ENCODE results near the gene BRINP1.

The BRINP1 gene, protein sequence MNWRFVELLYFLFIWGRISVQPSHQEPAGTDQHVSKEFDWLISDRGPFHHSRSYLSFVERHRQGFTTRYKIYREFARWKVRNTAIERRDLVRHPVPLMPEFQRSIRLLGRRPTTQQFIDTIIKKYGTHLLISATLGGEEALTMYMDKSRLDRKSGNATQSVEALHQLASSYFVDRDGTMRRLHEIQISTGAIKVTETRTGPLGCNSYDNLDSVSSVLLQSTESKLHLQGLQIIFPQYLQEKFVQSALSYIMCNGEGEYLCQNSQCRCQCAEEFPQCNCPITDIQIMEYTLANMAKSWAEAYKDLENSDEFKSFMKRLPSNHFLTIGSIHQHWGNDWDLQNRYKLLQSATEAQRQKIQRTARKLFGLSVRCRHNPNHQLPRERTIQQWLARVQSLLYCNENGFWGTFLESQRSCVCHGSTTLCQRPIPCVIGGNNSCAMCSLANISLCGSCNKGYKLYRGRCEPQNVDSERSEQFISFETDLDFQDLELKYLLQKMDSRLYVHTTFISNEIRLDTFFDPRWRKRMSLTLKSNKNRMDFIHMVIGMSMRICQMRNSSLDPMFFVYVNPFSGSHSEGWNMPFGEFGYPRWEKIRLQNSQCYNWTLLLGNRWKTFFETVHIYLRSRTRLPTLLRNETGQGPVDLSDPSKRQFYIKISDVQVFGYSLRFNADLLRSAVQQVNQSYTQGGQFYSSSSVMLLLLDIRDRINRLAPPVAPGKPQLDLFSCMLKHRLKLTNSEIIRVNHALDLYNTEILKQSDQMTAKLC
- 0 reads per million in 2 donors for total RNA-seq

DNA sequence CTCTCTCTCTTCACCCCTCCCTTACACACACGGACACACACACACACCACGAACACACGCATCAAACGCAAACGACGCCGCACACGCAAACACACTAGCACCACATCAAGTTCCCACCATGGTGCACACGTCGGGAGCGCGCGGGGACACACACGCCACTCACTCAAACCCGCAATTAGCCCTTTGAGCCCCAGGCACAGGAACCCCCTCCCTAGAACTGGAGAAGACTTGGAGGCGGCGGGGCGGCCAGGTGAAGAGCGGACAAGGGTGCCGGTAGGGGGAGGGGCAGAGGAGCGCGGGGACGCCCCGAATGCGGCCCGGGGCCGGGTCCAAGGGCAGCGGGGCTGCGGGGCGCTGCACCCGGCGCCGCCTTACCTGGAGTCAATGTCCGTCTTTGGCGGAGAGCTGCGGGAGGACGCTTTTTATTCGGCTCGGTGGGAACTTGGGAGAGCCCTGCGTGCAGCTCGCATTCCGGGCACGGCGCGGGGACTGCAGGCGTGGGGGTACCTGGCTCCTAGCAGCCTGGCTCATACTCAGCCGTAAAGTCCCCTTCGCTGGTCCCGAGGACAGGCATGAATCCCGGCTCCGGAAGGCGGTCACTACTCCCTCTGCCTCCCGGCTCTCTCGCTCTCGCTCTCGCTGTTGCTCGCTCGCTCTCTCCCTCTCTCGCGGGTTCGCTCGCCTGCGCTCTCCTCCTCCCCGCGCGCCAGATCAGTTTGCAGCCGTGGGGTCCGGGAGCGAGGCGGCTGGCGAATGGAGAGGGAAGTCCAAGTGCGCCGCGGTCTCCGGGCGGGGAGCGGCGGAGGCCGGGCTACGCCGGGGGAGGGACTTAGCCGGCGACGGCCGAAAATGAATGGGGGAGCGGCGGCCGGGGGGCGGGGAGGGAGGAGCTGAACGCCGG is at the start of gene BRINP1:
TSS of gene BRINP1 (minus strand) at position 755 of the 901 bp plus-strand sequence. CDS start 56,080 bp downstream, outside the sequence.
- no peak for DNase-seq

DNA sequence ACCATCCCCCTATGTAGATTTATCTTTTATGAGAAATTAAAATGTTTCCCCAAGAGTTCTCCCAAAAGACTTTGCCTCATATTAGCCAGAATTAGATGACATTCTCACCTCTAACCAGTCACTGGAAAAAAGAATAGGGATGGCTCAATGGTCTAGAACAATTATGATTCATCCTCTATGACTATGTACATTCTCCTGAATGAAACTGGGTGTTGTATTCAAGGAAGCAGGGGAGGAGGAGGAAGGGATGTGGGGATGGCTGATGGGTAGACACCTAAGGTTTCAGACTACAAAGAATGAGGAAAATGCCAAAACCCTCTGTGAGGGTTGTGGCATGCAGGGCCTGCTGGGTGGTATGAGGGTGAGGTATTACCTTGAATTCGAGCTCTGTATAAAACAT is 49.5 kb upstream of the BRINP1 start:
- no peak for DNase-seq

DNA sequence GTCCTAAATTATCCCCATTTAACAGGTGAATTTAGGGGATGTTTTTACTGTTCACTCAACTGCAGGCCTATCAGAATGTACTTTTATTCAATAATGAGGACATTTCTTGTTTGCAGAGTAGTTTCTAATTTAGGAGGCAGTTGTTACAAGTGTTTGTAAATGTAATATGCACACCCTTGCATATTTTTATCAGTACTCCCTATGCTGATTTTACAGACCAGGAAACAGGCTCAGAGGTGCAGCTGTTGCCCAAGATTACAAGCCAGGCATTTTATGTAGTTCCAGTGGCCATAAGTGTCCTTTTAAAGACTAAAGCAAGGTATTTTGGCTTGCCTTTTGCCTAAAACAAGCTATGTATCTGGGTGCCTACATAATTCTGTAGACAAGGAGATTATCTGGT is 47.6 kb upstream of the BRINP1 start:
- no peak for DNase-seq

DNA sequence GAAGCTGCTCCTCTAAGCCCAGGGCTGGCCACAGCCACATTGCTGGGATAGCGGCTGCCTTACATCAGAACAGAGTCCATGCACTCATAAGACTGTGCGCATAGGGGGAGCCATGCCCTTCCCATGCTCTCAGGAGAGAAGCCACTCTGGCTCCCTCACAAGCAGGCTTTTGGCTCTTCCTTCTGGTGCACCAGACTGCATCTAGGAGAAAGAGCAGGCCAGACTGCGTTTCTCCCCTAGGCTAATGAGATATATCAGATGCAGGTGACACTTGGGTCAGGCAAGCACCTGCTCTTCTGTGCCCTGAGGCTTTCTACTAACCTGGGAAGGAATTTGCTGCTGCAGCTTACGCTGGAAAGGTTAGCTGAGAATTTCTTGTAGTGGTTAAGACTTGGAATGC is 43.2 kb upstream of the BRINP1 start:
- DNase-seq = no peak

DNA sequence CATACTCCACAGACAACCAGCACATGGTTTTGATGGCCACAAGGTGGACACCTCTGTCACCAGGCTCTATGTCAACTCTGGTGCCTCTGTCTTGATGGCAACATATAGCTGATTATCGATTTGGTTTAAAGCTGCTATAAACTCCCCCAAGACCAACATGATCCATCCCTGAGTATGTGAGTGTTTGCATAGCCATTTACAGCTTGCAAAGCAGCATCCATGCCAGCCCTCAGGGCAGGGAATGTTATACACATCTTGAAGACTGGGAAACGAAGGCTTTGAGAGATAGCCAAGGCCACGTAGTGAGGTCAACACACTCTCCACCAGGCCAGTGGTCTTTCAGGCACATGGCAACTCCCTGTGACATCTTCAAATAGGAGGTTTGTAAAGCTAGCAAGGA is 40.3 kb upstream of the BRINP1 start:
- no peak for DNase-seq

DNA sequence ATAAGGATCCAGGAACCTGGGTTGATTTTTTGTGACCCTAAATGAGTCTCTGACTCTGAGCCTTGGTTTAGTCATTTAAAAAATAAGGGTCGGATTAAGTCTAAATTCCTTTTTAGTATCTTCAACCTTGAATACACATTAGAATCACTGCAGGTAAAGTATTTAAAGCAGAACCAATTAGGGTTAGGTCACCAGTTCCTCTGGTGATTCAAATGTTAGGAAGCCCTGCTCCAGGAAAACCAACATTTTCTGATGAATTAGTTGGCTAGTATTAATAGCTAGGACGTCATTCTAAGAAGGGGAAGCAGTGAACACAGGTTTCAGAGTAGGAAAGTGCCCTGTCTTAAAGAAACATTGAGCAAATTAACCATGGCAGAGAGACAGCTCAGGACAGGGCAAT is 31.4 kb upstream of the BRINP1 start:
- no peak for DNase-seq

DNA sequence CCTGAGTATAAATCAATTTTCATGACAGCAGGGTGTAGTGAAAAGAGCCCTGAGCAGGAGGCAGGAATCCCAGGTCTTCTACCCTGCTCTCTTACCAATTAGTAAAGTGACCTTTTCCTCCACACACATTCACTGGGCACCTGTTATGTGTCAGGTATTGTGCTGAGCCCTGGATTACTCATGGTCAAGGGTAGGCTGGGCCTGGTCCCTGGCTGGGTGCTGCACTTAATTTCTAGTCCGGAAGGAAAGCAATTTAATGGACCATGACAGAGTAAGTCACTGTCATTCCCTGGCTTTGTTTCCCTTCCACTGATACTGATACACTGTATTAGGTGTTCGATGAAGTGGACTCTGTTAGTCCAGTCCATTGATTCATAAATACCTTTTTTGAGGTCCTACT is 29.1 kb upstream of the BRINP1 start:
- no peak for DNase-seq

DNA sequence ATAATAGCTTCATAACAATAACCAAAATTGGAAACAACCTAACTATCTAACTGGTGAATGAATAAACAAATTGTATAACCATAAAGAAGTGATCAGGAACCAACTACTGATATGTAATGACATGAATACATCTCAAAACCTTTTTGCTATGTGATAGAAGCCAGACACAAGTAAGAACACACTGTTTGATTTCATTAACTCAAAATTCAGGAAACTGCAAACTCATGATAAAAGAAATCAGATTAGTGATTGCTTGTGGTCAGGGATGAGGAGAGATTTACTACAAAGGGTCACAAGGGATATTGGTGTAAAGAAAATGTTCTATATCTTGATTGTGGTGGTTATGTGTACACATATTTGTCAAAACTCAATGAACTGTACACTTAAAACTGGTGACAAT is 22.6 kb upstream of the BRINP1 start:
- DNase-seq = no peak

DNA sequence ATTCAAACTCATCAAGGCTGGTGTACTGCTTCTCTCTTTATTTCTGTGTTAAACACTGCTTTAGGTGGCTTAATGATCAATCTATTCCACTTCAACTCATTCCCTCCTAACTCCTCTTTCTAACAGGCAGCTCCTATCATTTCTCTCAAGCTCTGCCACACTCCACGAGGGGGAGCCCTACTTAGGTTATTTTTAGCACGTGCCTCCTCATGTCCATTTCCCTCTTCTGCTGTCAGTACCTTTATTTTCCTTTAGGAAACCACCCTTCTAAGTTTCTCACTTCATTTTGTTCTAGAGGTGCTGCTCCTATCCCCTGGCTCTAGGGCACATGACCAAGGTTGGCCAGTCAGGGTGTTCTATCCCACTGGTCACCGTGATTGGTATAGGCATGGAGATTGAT is 6.7 kb upstream of the BRINP1 start:
- no peak for DNase-seq

DNA sequence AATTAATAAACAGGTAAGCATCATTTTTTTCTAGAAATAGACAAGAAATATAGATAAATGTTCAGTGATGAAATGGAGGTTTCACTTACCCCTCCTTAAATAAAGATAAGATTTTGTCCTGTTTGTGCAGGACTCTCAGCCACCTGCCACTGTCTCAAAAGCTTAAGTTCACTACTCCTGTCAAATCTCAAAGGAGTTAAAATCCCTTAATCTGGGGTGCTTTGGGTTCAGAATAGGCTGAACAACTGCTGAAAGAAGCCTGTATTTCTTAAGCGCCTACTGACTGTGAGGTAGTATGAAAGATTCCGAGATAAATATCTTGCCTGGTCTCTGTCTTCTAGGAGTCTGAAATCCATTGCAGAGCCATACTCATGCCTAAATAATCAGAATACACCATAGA is 3.7 kb upstream of the BRINP1 start:
- no peak for DNase-seq

DNA sequence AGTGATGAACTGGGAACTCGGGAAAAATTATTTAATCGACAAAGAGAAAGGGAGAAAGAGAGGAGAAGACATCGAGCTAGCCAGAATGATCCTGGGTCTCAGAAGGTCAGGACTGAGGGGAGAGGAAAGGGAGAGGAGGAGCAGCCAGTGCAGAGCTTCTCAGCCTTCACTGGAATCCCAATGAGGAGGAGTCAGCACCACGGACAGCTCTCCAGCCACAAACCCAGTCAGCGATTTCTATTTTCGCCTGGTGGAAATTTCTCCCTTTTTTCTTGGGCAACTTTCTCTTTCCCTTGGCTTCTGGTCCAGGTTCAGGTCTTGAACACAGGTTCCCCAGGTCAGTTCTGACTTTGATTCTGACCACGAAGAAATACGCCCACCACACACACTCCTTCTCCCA is 1.6 kb upstream of the BRINP1 start:
- no peak for DNase-seq

DNA sequence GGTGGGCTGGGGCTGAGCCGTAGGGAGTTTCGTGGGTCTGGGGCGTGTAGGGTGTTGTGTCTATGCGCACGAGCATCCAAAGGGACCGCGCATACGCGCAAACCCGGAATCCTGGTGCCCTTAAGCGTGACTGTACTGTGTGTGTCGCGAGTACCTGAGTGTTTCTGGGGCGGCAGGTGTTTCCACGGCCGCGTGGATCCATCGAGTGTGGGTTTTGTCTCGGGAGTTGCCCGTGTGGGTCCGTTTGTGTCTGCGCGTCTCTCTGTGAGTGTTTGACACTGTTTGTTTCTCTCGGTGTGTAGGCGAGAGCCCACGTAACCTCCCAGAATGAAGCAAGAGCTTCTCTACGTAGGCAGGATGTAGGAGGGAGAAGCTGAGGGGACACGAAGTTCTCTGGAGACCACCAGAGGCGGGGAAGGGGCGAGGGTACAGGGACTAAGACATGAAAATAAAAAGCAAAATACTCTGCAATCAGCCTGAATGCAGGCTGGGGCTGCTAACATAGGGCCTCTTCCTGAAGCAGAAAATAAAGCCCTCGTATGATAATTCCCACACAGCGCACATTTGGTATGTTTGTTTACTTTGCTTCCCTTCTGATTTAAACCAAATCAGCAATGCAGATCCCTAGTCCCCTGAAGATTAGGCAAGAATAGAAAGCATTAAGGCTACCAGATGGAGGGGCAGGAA is 588 bp upstream of the BRINP1 start:
- no peak for DNase-seq

DNA sequence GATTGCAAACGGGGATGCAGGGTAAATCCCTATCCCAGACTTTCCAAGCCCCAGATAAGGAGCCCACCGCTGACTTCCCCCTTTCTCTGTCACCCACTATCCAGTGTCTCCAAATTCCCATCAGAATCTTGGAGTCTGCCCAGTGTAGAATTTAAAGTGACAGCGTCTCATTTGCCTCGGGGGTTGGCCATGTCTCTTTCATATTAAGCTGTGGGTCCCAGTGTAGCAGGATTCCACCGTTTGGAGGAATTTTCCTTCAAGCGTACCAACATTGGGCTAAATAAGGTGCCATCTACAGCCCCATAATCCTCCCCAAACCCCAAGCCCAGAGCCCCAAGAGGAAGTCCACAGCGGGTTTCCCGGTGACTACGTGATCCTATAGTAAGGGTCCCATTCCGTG is 1.1 kb downstream of the BRINP1 start:
- DNase-seq = no peak

DNA sequence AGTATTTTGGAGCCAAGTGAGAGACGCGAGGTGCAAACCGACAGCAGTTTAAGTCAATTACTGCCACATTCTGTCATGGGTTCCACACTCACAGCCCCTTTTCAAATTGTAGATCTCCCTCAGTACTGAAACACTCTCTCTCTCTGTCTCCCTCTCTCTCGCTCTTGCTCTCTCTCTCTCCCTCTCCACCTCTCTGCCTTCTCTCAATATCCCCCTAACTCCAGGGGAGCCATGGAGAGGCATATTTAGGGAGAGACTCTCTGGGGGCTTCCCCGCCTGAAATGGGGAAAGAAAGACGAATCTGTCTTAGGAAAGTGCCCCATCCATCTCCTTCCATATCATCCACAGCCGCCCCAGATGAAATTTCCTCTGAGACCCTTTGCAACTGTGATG is 1.6 kb downstream of the BRINP1 start:
- no peak for DNase-seq

DNA sequence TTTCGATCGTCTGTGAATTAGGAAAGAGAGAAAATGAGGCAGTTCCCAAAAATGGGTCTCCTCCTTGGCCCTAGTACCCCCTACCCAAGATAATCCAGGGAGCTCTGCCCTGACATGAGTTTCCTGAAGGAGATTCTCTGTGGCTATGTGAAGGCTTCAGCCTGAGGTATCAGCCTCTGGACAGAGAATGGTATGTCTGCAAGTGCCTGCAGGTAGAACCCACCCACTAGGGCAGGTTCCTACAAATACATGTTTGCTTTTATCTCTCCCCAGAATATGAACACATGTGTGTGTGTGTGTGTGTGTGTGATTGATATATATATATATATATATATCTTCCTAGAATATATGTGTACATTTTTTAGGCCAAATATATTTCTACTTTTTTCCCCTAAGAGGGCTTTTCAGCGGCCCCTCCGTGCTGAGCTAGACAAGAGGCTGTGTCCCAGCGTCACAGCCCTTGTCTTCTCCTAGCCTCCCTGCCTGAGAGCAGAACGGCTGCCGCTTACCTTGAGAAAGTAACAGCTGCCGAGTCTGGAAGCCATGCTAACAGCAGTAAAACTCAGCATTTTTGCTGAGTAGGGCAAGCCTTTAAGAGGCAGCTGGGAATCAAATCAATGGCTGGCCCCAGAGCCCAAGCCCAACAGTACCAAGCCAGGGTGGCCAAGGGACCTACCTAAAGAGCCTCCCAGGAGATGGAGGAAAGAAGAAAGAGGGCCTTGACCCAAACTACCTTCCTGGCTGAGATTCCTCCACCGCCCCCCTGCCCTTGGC is 2.1 kb downstream of the BRINP1 start:
- DNase-seq = no peak

DNA sequence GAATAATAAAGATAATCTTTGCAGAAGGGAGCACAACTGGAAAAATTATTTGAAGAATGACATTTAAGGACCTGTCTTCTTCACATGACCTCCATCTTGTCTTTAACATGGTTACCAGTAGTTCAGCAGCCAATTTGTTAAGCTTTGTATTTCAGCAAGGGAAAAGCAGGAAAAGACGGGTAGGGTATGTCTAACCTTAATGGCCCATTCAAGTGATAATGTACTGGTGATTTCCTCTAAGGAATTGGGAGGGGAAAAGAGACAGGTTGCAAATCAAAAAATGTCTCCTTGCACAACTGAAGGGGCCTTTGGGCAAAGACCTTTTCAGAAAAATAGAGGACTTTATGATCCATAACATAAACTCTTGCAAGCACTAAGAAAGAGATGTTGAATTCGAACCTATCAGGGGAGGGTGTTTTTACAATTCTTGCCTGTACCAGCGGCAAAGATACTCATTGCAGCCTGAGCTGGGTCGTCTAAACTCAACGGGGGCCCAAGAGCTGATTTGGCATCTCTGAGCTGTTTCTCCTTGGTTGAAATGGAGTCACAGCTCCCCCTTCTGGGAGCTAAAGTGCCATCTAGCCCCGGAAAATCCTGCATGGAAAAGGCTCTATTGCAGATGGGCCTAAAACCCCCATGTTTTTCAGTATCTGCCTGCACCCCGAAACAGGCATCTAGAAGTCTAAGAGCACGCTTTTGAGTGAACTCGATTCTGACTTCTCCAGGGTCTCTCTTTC is 3.8 kb downstream of the BRINP1 start:
- no peak for DNase-seq

DNA sequence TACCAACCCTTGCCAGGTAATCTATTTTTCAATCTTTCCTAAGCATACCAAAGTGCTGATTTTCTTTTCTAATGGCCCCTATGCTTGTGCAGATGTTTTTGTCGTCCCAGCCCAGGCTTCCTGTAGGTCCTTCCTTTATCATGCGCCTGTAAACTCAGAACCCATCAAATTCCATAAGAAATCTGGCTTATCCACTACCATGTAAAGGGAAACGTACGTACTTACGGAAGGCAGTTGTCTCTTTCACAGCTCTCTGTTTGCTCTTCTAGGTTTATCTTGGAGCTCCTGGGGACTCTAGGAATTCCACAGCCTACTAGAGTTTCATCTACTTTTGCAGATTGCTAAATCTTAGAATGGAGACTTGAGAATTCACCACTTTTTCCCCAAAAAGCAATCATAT is 9.0 kb downstream of the BRINP1 start:
- no peak for DNase-seq

DNA sequence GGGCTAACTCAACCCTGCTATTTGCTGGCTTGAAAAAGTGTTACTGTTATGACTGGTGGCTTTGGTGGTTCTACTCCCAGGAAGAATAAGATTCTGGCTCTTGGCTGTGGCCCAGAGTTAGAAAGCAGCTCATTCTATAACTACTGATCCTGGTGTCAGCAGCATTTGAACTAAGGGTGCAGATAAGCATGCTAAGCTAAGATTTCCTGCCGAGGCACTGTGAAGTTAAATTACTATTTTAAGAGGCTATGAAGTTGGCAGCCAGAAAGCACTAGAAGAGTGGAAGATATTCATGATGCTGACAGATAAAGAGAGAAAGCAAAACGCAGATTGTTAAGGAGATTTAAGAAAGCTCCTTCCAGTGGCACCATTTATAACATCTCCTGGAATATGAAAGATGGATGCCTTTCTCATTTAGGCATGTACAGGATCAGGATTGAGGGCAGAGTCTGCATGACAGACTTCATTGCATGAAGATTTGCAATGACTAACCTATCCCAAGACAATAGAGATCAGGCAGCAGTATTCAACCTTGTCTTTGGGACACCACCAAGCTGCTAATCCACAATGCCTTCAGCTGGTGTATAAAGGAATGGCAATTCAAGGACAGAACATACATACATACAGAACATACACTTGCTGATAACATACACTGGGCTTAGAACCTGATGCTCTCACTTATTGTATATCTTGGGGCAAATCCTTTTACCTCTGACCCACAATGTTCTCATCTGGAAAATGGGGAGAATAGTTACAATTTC is 11.7 kb downstream of the BRINP1 start:
- no peak for DNase-seq

DNA sequence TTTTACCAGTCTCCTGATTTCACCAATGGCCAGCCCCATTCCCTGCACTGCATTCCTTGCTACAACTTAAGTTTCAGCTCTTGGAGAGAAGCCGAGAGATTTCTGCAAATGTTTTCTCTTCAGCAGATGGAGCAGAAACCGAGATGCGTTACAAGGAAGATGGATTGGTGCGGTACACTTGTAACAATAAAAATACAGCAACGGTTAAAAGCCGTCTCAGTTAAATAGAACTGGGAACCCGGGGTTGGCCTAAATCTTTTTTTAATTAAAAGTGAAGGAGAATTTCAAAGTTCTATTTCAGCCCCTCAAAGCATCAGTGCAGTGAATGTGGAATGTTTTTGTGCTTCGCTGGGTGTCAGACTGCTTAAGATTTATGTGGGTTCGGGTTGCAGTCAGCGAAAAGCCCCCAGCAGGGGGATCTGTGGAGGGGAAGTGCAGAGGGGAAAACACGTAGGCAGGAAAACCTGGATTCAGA is 19.8 kb downstream of the BRINP1 start:
- DNase-seq = no peak
